Measurements from ENCODE around the gene CNGA3.
"Not testable (repeated sequence)": the region's sequence is repeated elsewhere in the genome, so short reads cannot be mapped to it uniquely, and the experiment has no call there.

Gene CNGA3

DNA sequence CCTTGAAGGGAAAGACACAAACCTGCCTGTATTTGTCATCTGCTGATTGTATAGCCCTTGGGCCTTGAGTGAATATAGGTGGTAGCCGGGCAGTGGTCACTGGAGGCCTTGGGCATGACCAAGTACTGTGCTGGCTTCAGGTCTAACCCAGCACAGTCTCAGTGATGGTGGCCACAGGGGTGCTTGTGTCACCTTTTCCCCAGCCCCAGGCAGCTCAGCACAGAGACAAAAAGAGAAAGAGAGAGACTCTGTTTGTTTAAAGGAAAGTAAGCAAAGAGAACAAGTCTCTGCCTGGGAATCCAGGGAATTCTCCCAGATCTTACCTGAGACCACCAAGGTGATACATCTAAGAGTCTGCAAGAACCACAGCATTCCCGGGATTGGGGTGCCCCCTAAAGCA is 59.0 kb downstream of the CNGA3 start:
- no peak for DNase-seq

DNA sequence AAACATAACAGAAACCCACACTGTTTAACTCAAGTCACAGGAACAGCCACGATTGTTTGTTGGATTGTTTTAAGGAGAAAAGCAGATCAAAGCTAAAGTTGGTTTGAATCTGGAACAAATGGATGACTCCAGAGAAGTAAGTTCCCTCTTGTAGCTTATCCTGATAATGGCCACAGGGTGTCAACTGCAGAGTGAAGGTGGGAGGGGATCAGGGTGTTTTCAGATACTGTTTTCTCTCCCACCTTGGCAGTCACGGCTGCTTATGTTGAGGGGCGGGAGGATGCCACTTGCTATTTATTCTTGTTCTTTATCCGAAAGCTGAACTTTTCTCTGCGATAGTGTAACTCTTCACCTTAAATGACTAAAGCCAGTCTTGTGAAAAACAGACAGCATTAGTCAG is 61.9 kb downstream of the CNGA3 start:
- no peak for DNase-seq

DNA sequence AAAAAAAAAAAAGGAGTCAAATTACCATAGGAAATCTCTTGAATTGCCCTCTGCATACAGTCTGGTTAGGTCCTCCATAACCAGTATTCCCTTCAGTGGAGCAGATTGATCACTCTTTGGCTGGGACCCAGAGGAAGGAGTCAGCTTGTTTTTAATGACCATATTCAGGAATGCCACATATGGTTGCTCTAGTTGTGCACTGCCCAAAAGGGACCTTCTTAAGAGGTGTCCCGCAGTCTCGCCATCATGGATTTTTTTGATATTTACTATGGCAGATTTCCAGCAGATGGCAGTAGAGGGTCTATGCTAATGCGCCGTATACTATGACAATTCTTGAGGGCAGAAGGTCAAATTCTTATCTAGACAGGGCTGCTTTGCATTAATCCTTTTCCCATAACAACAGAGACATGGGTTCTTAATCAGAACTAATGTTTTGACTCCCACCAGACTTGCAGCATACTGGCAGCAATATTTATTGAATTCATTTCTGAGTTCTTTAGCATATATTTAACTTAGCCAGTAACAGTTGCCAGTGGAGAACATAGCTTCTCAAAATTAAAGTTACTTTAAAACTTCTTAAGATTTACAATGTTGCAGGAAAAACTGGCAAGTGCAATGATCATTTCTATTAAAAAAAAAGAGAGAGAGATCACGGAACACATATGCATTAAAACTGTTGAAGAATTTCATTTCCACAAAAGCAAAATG is 66.6 kb downstream of the CNGA3 start:
- DNase-seq, result peak; percentile 85

DNA sequence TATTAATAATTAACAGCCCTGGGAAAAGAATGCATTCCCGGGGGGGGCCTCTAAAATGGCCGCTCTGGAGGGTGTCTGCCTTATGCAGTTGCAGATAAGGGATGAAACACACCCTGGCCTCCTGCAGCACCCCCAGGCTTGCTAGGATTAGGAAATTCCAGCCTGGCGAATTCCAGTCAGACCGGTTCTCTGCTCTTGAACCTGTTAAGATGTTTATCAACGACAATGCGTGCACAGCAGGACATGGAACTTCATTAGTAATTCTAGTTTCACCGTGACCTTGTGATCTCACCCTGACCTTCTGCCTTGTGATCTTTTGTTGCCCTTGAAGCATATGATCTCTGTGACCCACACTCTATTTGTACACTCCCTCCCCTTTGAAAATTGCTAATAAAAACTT is 68.0 kb downstream of the CNGA3 start:
- DNase-seq, result not testable (repeated sequence)

DNA sequence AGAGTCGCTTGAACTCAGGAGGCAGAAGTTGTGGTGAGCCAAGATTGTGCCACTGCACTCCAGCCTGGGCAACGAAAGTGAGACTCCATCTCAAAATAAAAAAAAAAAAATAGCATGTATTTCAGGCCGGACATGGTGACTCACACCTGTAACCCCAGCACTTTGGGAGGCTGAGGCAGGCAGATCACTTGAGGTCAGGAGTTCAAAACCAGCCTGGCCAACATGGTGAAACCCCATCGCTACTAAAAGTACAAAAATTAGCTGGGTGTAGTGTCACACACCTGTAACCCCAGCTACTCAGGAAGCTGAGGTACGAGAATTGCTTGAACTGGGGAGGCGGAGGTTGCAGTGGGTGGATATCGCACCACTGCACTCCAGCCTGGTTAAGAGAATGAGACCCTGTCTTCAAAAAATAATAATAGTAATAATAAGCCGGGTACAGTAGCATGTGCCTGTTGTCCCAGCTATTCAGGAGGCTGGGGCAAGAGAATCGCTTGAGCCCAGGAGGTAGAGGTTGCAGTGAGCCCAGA is 69.5 kb downstream of the CNGA3 start:
- not testable (repeated sequence) for DNase-seq

DNA sequence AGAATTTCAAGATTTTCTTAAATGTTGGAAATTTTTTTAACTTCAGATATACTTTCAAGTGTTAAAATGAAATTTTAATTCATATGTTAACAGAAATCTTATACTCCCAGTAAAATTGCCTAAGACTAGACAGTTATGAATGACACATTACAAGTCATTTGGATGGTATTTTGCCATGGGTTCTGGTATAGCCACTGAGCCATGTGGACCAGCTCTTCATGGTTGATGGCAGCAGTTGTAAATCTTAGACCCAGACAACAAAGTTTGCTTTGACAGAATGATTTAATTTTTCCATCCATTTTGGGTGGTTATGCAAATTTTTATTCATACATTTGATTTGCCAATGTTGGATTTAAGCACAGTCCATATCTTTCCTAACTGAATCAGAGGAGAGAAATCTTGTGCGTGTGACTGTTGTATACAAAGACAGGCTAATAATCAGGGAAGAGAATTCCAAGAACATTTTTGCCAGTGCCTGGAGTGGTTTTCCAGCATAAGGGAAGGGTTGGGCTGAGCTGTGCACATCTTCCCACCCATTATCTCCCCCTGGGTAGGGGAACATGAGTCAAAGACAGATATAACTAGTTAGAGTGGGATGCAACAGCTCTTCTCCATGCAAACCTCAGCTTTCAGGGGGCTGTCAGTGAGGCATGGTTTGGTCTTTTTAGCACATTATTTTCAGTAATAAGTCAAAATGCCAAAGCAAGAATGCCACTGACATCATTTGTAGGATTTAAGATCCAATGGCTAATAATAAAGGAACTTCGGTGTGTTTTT is 70.3 kb downstream of the CNGA3 start:
- DNase-seq, result no peak

DNA sequence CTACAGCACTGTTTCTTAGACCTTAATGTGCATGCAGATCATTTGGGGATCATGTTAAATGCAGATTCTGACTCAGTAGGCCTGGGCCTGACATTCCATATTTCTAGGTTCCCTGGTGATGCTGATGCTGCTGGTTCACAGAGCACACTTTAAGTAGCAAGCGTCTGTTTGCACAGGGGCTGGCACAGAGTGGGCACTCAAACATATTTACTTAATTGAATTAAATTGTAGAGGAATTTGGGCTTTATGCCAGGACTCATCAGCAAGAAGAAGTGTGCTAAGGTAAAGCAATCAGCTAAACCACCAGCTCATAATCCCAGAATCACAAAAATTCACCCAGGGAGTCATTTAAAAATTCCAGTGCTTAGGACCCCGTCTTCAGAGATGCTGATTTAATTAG is 73.3 kb downstream of the CNGA3 start:
- no peak for DNase-seq

DNA sequence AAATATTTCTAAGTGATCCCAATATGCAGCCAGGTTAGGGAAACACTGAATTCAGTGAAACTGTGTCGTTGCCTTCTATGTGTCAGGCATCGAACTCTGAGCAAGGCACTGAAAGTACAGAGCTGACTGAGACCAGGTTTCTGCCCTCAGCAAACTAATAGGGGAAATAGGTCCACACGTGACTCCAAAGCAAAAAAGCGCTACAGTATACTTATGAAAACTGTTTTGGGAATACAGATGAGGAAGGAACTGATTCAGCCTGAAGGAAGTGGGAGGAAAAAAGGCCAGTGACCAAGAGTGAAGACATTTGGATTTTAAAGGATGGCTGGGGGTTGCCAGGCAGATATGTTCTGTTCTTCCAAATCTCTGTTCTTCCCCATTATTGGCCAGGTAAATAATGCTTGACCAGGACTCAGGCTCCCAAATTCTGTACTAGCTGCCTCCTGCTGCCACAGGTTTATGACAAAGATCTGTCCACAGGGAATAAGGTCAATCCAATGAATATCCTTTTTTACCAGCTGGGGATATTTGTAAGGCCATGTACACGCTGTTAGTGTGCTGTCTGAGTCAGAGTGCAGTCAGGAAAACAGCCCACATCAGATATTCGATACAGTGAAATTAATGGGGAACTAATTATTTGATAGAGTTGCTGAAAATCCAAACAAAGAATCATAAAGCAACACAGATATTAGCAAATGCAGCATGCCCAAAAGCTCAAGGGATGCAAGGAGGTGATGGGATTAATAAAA is 73.9 kb downstream of the CNGA3 start:
- no peak for DNase-seq

DNA sequence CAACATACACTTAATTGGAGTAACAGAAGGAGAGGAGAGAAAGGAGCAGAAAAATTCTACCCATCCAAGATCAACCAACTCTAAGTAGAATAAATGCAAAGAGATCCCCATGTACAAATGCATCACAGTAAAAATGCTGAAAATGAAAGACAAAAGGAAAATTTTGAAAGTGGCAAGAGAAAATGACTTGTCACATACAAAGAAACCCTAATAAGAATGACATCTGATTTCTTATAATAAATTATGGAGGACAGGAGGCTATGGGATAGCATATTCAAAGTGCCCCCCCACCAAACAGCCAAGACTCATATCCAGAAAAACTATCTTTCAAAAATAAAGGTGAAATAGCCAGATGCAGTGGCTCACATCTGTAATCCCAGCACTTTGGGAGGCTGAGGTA is 76.2 kb downstream of the CNGA3 start:
- DNase-seq, result no peak

DNA sequence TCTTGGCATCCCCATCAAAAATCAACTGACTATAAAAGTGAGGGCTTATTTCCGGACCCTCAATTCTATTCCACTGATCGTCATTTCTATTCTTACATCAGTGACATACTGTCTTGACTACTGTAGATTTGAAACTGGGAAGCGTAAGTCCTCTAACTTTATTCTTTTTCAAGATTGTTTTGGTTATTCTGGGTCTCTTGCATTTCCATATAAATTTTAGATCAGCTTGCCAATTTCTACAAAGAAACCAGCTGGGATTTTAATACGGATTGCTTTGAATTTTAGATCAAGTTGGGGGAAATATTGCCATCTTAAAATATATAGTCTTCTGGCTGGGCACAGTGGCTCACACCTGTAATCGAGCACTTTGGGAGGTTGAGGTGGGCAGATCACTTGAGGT is 80.5 kb downstream of the CNGA3 start:
- no peak for DNase-seq

DNA sequence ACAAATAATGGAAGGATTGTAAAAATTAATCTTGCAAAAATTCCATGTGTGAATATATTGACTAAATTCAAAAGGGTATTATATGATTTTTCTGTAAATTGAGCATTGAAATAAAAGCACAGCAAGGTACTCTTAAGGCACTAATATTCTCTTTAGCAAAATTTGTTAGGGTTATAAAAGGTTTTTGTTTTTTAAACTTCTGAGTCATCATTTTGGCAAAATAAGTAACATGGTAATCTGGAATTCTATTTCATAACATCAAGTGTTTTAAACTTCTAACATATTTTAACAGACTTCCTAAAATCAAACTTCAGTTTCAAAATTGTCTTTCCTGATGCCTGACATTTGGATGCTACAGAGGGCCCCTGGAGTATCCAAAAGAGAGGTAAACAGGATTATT is 85.9 kb downstream of the CNGA3 start:
- DNase-seq, result no peak

DNA sequence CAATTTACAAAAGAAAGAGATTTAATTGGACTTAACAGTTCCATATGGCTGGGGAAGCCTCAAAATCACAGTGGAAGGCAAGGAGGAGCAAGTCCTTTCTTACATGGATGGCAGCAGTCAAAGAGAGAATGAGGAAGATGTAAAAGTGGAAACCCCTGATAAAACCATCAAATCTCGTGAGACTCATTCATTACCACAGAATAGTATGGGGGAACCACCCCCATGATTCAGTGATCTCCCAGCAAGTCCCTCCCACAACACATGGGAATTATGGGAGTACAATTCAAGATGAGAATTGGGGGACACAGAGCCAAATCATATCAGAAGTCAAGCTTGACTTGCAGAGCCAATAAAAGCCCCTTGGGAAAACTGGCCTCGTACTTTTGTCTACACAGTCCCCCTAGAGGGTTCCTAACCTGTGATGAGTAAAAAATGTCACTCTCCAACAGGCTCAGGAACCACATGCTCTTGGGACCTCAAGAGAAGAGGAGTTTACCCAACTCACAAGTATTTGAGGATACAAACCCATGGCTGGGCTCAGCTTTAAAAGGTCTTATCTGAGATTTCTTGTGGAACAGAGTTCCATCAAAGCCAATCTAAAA is 87.2 kb downstream of the CNGA3 start:
- no peak for DNase-seq

DNA sequence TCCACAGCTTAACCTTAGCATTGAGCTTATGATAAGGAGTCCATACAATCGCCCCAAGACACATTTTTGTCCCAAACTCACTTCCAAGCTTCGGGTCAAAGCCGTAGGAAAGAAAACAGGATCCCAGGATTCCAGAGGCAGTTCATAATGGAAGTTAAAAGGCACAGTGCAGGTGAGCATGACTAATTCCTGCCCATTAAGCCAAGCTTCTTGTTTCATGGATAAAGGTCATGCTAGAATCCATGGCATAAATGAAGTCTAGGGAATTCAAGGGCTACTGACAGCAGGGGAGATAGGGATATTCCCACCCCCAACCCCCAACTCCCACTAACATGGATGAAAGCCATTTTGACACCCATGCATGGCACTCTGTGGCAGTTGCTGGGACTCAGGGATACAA is 88.2 kb downstream of the CNGA3 start:
- DNase-seq, result no peak

DNA sequence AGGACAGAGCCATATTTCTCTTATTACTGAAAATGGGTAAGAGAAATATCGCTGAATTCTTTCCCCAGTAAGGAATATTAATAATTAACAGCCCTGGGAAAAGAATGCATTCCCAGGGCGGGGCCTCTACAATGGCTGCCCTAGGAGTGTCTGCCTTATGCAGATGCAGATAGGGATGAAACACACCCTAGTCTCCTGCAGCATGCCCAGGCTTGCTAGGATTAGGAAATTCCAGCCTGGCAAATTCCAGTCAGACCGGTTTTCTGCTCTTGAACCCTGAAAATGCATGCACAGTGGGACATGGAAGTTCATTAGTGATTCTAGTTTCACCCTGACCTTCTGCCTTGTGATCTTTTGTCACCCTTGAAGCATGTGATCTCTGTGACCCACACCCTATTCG is 89.4 kb downstream of the CNGA3 start:
- DNase-seq, result not testable (repeated sequence)

DNA sequence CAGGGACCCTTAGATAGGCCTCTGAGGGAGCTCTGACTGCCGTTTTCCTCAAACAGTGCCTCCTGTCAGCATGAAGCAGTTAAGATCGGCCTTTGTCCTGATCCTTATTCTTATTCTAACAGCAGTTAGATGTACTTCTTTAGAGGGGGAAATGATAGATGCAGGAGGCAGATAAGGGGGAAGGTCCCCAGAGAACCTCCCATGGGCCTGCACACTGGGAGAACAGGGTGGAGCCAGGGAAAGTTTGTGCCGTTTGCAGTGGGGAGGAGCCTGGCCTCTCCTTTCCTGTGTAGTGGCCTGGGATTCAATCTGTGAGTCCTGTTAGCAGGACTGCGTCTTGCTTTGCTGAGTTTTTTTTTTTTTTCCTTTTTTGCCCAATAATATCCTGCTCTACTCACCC is 90.5 kb downstream of the CNGA3 start:
- DNase-seq, result no peak

DNA sequence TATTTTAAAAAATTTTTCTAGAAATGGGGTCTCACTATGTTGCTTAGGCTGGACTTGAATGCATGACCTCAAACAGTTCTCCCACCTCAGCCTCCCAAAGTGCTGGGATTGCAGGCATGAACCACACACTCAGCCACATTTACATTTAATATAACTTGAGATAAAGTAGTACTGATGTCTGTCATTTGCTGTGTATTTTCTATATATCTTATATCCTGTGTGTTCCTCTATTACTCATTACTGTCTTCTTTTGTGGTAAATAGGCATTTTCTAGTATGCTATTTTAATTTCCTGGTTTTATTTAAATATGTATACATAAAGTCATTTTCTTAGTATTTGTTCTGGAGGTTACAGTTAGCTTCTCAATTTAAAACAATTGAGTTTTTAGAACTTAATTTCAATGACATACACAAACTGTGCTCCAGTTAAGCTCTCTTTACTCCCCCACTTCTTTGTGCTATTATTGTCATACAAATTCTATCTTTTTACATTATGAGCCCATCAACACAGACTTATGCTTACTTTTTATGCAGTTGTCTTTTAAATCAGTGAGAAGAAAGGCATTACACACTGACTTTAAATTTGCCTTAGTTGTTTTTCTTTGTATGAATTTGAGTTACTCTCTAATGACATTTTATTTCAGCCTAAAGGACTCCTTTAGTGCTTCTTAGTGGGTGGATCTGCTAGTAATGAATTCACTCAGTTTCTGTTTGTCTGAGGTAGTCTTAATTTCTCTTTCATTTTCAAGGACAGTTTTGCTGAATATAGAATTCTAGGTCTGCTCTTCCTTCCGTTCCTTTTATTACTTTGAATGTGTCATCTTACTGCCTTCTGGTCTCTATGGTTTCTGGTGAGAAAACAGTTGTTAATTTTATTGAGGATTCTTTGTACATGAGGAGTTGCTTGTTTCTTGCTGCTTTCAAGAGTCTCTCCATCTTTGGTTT is 92.2 kb downstream of the CNGA3 start:
- DNase-seq, result peak; percentile 72

DNA sequence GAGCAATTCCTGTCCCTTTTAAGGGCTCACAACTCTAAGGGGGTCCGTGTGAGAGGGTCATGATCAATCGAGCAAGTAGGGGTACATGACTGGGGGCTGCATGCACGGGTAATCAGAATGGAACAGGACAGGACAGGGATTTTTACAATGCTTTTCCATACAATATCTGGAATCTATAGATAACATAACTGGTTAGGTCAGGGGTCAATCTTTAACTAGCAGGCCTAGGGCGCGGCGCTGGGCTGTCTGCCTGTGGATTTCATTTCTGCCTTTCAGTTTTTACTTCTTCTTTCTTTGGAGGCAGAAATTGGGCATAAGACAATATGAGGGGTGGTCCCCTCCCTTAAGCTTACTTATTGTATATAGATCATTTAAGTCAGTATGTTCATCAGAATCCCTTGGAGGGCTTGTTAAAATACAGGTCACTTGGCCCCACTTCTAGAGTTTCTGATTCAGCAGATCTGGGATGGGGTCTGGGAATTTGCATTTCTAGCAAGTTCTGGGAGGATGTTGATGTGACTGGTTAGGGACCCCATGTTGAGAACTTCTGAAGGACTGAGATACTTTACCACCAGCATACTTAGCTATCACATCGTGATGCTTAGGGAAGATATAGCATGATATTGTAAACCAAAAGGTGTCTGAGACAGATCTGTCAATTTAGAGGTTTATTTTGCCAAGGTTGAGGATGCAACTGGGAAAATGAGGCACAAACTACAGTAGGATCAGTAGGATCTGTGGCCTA is 95.6 kb downstream of the CNGA3 start:
- no peak for DNase-seq

DNA sequence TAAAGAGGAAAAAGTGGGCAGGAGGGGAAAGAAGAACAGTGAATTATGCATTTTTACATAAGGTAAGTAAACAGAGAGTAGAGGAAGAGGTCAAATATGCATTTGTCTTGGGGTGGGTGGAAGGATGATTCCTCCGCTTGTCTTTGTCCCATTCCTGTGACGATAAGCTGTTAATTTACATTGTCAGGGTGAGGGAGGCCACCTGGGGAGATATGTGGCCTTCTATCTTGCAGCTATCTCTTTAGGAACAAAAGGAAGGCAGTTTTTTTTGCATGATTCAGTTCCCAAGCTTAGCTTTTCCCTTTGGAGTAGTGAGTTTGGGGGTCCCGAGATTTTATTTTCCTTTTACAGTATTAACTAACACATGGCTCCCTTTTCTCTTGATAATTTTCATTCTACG is 96.2 kb downstream of the CNGA3 start:
- DNase-seq, result no peak

DNA sequence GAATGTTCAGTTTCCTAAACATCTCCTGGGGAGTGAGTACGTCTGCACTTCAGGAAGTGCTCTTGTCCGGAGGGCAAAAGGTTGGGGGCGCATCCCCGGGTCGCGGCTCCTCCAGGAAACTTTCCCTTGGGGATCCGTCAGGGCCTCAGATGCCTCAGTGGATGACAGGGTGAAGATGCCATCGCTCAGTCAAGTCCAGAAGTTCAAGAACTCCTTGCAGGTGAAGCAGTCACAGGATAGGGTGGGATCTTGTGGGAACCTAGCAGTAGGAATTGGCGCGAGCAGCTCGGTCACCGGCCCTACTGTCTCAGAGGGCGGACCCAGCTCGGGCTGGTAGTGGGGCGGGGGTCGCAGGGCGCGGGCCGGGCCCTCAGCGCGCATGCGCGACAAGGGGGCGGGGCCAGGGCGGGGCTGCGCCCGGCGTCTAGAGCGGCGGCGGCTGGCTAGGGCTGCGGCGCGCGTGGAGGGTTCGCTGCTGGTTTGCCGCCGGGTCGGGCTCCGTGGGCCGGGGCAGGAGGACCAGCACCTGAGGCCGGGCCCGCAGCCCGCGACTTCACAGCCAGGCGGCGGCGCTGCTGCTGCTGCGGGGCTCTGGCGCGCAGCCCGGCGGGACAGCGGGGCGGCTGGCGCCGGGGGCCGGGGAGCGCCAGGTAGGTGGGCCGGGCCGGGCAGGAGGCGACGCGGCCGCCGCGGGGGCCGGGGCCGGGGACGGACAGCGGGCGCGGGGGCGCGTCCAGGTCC is 98.3 kb downstream of the CNGA3 start, which contains the start of gene INPP4A:
Gene INPP4A, plus strand, starts transcription at position 423 of the 741 bp plus-strand sequence. CDS start 75,191 bp downstream, outside the sequence.
- peak; percentile 83 for DNase-seq

DNA sequence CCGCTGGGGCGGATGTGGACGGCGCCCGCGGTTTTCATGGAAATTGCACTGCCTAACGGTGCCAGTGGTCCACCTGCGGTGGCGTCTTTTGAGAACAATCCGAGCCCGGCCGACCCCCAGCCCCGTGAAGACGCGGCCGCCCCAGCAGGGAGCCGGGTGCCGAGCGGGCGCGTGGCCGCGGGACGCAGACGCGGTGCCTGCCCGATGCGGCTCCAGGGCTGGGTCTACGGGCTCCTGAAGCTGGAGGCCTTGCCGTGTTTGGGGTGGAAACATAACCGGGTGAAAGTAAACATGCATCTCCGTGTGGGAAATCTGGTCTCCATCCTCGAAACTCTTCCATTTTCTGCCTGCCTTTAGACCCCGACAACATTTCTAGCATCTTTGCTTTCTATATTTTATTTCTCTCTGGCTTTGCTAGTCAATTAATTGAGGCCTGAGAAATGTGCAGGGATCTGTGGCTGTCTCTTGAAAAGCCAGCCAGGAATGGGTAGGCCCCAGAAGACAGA is 99.0 kb downstream of the CNGA3 start:
- no peak for DNase-seq
